Erythroblast (primary cell): ENCODE measurements around the gene SMOC1.
"Not testable (repeated sequence)": the region's sequence is repeated elsewhere in the genome, so short reads cannot be mapped to it uniquely, and the experiment has no call there.

Experiments
- GATA1 ChIP-seq: IDR thresholded peaks from 2 replicates; pipeline ENCODE4 v1.6.1; 2011; ENCODE audit warnings: low read depth, mild to moderate bottlenecking, control low read depth, low read length, moderate library complexity
- POLR2A ChIP-seq: IDR thresholded peaks from 2 replicates; pipeline ENCODE4 v1.6.1; 2011; ENCODE audit warnings: mild to moderate bottlenecking, low read length

GRCh38 chr14:69903046-69903445 lies 23.8 kb downstream of the SMOC1 start:
- not testable (repeated sequence) for TF ChIP-seq POLR2A, GATA1
